ENCODE results near the gene MSX1. TPM values are rescaled to one million over a fixed set of nuclear protein-coding genes. Genes with fewer than 3 reads are reported as not detected.

MSX1 gene
- polyA plus RNA-seq, 1 donor (not counting 4 experiments of a cell fraction or from before 2014, with no cell fraction given): not detected

GRCh38 chr4:4851081-4851480 is 8.4 kb upstream of the MSX1 start:
- Histone ChIP-seq H3K9ac (ENCODE audit: control insufficient read depth, extremely low read depth, insufficient read depth, low read length) (no peak overlapping the region), H2AFZ (ENCODE audit: control insufficient read depth, low read length) (no peak overlapping the region), H3K9me3 (ENCODE audit: control insufficient read depth, low read depth, low read length) (no peaks in the 10 kb centered on the region), H4K20me1 (ENCODE audit: control insufficient read depth, extremely low read depth, insufficient read depth, low read length) (no peaks in the 10 kb centered on the region), H3K79me2 (ENCODE audit: control insufficient read depth, insufficient read depth, low read length) (no peaks in the 10 kb centered on the region), H3K4me3 (ENCODE audit: control insufficient read depth in 2 of 3, extremely low read depth in 1 of 3, insufficient read depth in 2 of 3, low read depth in 1 of 3, low read length in 3 of 3) (no peak overlapping the region), H3K27ac (ENCODE audit: control insufficient read depth, insufficient read depth, low read length) (no peak overlapping the region), H3K4me1 (ENCODE audit: control insufficient read depth, extremely low read depth, insufficient read depth, low read length) (peaks cover 16% of the 10 kb centered on the region), H3K9me1 (ENCODE audit: control insufficient read depth, extremely low read depth, insufficient read depth, low read length) (no peaks in the 10 kb centered on the region), H3K4me2 (ENCODE audit: control insufficient read depth, extremely low read depth, insufficient read depth, low read depth, low read length) (no peak overlapping the region), H3K36me3 (ENCODE audit: control insufficient read depth in 2 of 2, extremely low read depth in 1 of 2, insufficient read depth in 2 of 2, low read length in 2 of 2) (no peaks in the 10 kb centered on the region), H3K27me3 (ENCODE audit: control insufficient read depth, extremely low read depth, insufficient read depth, low read length) (peaks cover 70% of the 10 kb centered on the region)
- TF ChIP-seq EZH2 (IDR thresholded peaks at IDR 0.05; ENCODE audit: low read length) (no peak), CTCF (optimal IDR thresholded peaks at IDR 0.05 in 1 of 3, IDR thresholded peaks at IDR 0.05 in 1 of 3, conservative IDR thresholded peaks at IDR 0.05 in 1 of 3; ENCODE audit: extremely low read depth in 1 of 3, insufficient read depth in 2 of 3, low read length in 3 of 3) (no peak)
- FAIRE-seq (no peak), DNase-seq (ENCODE audit: low read depth, low spot score) (no peak)
- dilution Hi-C loops (cut with MboI; ENCODE audit: extremely low pct_ligation_motif_present, low sequenced_read_pairs): no loop called here

GRCh38 chr4:4851906-4852305 is 7.6 kb upstream of the MSX1 start:
- Histone ChIP-seq H3K9me3 (ENCODE audit: control insufficient read depth, low read depth, low read length) (no peaks in the 10 kb centered on the region), H3K4me3 (ENCODE audit: control insufficient read depth in 2 of 3, extremely low read depth in 1 of 3, insufficient read depth in 2 of 3, low read depth in 1 of 3, low read length in 3 of 3) (no peak overlapping the region), H3K79me2 (ENCODE audit: control insufficient read depth, insufficient read depth, low read length) (no peaks in the 10 kb centered on the region), H3K9me1 (ENCODE audit: control insufficient read depth, extremely low read depth, insufficient read depth, low read length) (no peaks in the 10 kb centered on the region), H2AFZ (ENCODE audit: control insufficient read depth, low read length) (no peak overlapping the region), H3K4me2 (ENCODE audit: control insufficient read depth, extremely low read depth, insufficient read depth, low read depth, low read length) (no peak overlapping the region), H3K36me3 (ENCODE audit: control insufficient read depth in 2 of 2, extremely low read depth in 1 of 2, insufficient read depth in 2 of 2, low read length in 2 of 2) (no peaks in the 10 kb centered on the region), H4K20me1 (ENCODE audit: control insufficient read depth, extremely low read depth, insufficient read depth, low read length) (no peaks in the 10 kb centered on the region), H3K9ac (ENCODE audit: control insufficient read depth, extremely low read depth, insufficient read depth, low read length) (no peak overlapping the region), H3K4me1 (ENCODE audit: control insufficient read depth, extremely low read depth, insufficient read depth, low read length) (peaks cover 16% of the 10 kb centered on the region), H3K27me3 (ENCODE audit: control insufficient read depth, extremely low read depth, insufficient read depth, low read length) (peaks cover 78% of the 10 kb centered on the region), H3K27ac (ENCODE audit: control insufficient read depth, insufficient read depth, low read length) (no peak overlapping the region)
- DNase-seq (ENCODE audit: low read depth, low spot score) (no peak), FAIRE-seq (no peak)
- no peak for TF ChIP-seq EZH2 (IDR thresholded peaks at IDR 0.05; ENCODE audit: low read length)
- TF ChIP-seq CTCF (optimal IDR thresholded peaks at IDR 0.05 in 1 of 3, IDR thresholded peaks at IDR 0.05 in 1 of 3, conservative IDR thresholded peaks at IDR 0.05 in 1 of 3; ENCODE audit: extremely low read depth in 1 of 3, insufficient read depth in 2 of 3, low read length in 3 of 3): no peak
- dilution Hi-C loops (cut with MboI; ENCODE audit: extremely low pct_ligation_motif_present, low sequenced_read_pairs): no loop called here
